IMR-90 (cell line): ENCODE data around the gene DCDC2B. TPM values are rescaled to one million over a fixed set of nuclear protein-coding genes. Genes with fewer than 3 reads are reported as not detected.

ENCODE experiments used
- ATAC-seq: fragments of 200-7000 bp; cut with Tn5 transposase; 2 replicates; pipeline ENCODE4 v1.9.1; 2020; ENCODE audit warnings: low read depth, mild to moderate bottlenecking, moderate library complexity
- BruUV-seq: library from RNA; stranded (reverse); fragments of 400-500 nt; replicated peaks from 2 replicates; lab custom pipeline; 2021; lab: Mats Ljungman, UMichigan
- CTCF ChIA-PET: fragments of 300-600 bp; formaldehyde crosslinking; extraction: SDS; loops from one replicate; lab custom pipeline; 2021; ENCODE audit warnings: antibody characterized with exemption; lab: Yijun Ruan, JAX
- POLR2A ChIA-PET: fragments of 300-600 bp; sonication (Branson Sonifier 250); formaldehyde crosslinking; loops from one replicate; lab custom pipeline; 2022; ENCODE audit warnings: antibody characterized with exemption; ENCODE audit not compliant: unreplicated experiment; lab: Charles Lee
- DNase-seq: peaks from one replicate; pipeline ENCODE4 v3.0.0; 2013
- H2AFZ ChIP-seq: replicated peaks from 2 replicates; pipeline ENCODE3; 2013; ENCODE audit warnings: low read length, mild to moderate bottlenecking; ENCODE audit not compliant: poor library complexity
- H2AK5ac ChIP-seq: 2 replicates; pipeline ENCODE4 v1.6.1; 2013; ENCODE audit warnings: low read depth, low read length, inconsistent platforms
- H2AK9ac ChIP-seq: replicated peaks from 2 replicates; pipeline ENCODE3; 2013; ENCODE audit warnings: mild to moderate bottlenecking, low read depth, low read length, moderate library complexity; ENCODE audit not compliant: poor library complexity
- H2BK120ac ChIP-seq: 2 replicates; pipeline ENCODE4 v1.6.1; 2013; ENCODE audit warnings: low read depth, low read length, inconsistent platforms
- H2BK15ac ChIP-seq: 3 replicates; pipeline ENCODE4 v1.6.1; 2013; ENCODE audit warnings: low read depth, low read length, inconsistent platforms
- H2BK20ac ChIP-seq: 2 replicates; pipeline ENCODE4 v1.6.1; 2013; ENCODE audit warnings: low read depth, mild to moderate bottlenecking, inconsistent platforms, low read length, moderate library complexity
- H2BK5ac ChIP-seq: 2 replicates; pipeline ENCODE4 v1.6.1; 2013; ENCODE audit warnings: mild to moderate bottlenecking, low read depth, low read length, inconsistent platforms; ENCODE audit not compliant: poor library complexity, severe bottlenecking
- H3K14ac ChIP-seq: replicated peaks from 2 replicates; pipeline ENCODE4 v1.6.1; 2013; ENCODE audit warnings: low read depth, low read length, inconsistent platforms
- H3K18ac ChIP-seq: 2 replicates; pipeline ENCODE4 v1.6.1; 2013; ENCODE audit warnings: low read depth, low read length, control low read depth
- H3K23ac ChIP-seq: 2 replicates; pipeline ENCODE4 v1.6.1; 2013; ENCODE audit warnings: low read depth, low read length, inconsistent platforms
- H3K27ac ChIP-seq: 2 replicates; pipeline ENCODE4 v1.5.1; 2013; ENCODE audit warnings: mild to moderate bottlenecking, control low read depth, low read length; ENCODE audit not compliant: insufficient read depth
- H3K27me3 ChIP-seq: 2 replicates; pipeline ENCODE4 v1.6.1; 2013; ENCODE audit warnings: low read length; ENCODE audit not compliant: control insufficient read depth, insufficient read depth
- H3K36me3 ChIP-seq: 2 replicates; pipeline ENCODE4 v1.6.1; 2013; ENCODE audit warnings: low read length, mixed read lengths; ENCODE audit not compliant: control insufficient read depth, insufficient read depth
- H3K4ac ChIP-seq: 2 replicates; pipeline ENCODE4 v1.6.1; 2013; ENCODE audit warnings: low read depth, low read length, inconsistent platforms
- H3K4me1 ChIP-seq: 2 replicates; pipeline ENCODE4 v1.6.1; 2013; ENCODE audit warnings: low read length, mixed read lengths; ENCODE audit not compliant: control insufficient read depth, insufficient read depth
- H3K4me2 ChIP-seq: 2 replicates; pipeline ENCODE4 v1.6.1; 2013; ENCODE audit warnings: low read depth, mild to moderate bottlenecking, control low read depth, low read length, moderate library complexity
- H3K4me3 ChIP-seq: 2 replicates; pipeline ENCODE4 v1.5.1; 2013; ENCODE audit warnings: low read depth, mild to moderate bottlenecking, control low read depth, low read length, moderate library complexity; ENCODE audit not compliant: insufficient read depth
- H3K56ac ChIP-seq: 2 replicates; pipeline ENCODE4 v1.6.1; 2013; ENCODE audit warnings: low read length, inconsistent platforms; ENCODE audit not compliant: insufficient read depth; ENCODE audit errors: extremely low read depth
- H3K79me1 ChIP-seq, 2 experiments: 2 replicates each; pipeline ENCODE4 v1.6.1; 2013; ENCODE audit warnings: low read length in 2 of 2, inconsistent platforms in 1 of 2, low read depth in 1 of 2
- H3K9ac ChIP-seq: 2 replicates; pipeline ENCODE4 v1.6.1; 2013; ENCODE audit warnings: low read depth, low read length, control low read depth
- H3K9me1 ChIP-seq: 2 replicates; pipeline ENCODE4 v1.6.1; 2013; ENCODE audit warnings: low read length, inconsistent platforms; ENCODE audit not compliant: insufficient read depth
- H3K9me3 ChIP-seq: 2 replicates; pipeline ENCODE4 v1.6.1; 2013; ENCODE audit warnings: low read length; ENCODE audit not compliant: control insufficient read depth, insufficient read depth
- H4K20me1 ChIP-seq: 2 replicates; pipeline ENCODE4 v1.6.1; 2013; ENCODE audit warnings: low read length, inconsistent platforms; ENCODE audit not compliant: insufficient read depth
- H4K5ac ChIP-seq: 2 replicates; pipeline ENCODE4 v1.6.1; 2013; ENCODE audit warnings: mild to moderate bottlenecking, low read depth, low read length, control low read depth
- H4K8ac ChIP-seq, 2 experiments: 2 replicates each; pipeline ENCODE4 v1.6.1; 2013; ENCODE audit warnings: low read depth in 2 of 2, low read length in 2 of 2, control low read depth in 1 of 2, inconsistent platforms in 1 of 2
- H4K91ac ChIP-seq: 2 replicates; pipeline ENCODE4 v1.6.1; 2013; ENCODE audit warnings: low read depth, low read length, inconsistent platforms; ENCODE audit not compliant: insufficient read depth
- FOS ChIP-seq: fragments of 150-350 bp; IDR thresholded peaks from 2 replicates; pipeline ENCODE4 v1.6.1; 2016; ENCODE audit warnings: low read depth, low read length
- MAFK ChIP-seq: IDR thresholded peaks from 2 replicates; pipeline ENCODE4 v1.6.1; 2012; ENCODE audit warnings: low read depth, low read length, improper control_type of control experiment
- MAZ ChIP-seq: IDR thresholded peaks from 2 replicates; pipeline ENCODE4 v1.6.1; 2012; ENCODE audit warnings: low read depth, mild to moderate bottlenecking, low read length, improper control_type of control experiment, moderate library complexity, borderline replicate concordance
- MXI1 ChIP-seq: IDR thresholded peaks from 2 replicates; pipeline ENCODE4 v1.6.1; 2012; ENCODE audit warnings: low read depth, mild to moderate bottlenecking, low read length, moderate library complexity, borderline replicate concordance
- RFX5 ChIP-seq: IDR thresholded peaks from 2 replicates; pipeline ENCODE4 v1.8.0; 2012; ENCODE audit warnings: low read depth, mild to moderate bottlenecking, low read length, moderate library complexity
- WGBS, 2 experiments: methylation state at CpG; one replicate each; pipeline versions ENCODE4 v1.1.5 to v1.1.7; 2013; ENCODE audit warnings: missing lambda C conversion rate in 2 of 2; ENCODE audit not compliant: insufficient read length in 1 of 2; ENCODE audit errors: extremely low coverage in 2 of 2; 5-methylcytosine and 5-hydroxymethylcytosine counted together
- dilution Hi-C: fragments of 300-500 bp; cut with HindIII; formaldehyde crosslinking; loops from one replicate; pipeline ENCODE4 v1.14.3; 2018; ENCODE audit warnings: low sequenced_read_pairs; ENCODE audit not compliant: unreplicated experiment
- in situ Hi-C: fragments of 300-500 bp; cut with MboI; formaldehyde crosslinking; loops from 3 replicates; pipeline ENCODE4 v1.14.3; 2019; ENCODE audit warnings: low sequenced_read_pairs, inconsistent platforms, mixed read lengths
- intact Hi-C: fragments of 100-400 bp; cut with micrococcal nuclease; formaldehyde crosslinking; loops from 2 replicates; pipeline ENCODE4 v1.10.0; 2022
- polyA plus RNA-seq, 3 experiments: library from polyadenylated mRNA; depleted of rRNA; stranded (reverse); fragments of >200 nt; gene quantifications; 2 replicates each; pipeline ENCODE4 v1.2.3, GENCODE V29; 2012; ENCODE audit warnings: low replicate concordance in 1 of 3
- total RNA-seq: library from RNA; depleted of rRNA; stranded (reverse); fragments of >200 nt; gene quantifications from 2 replicates; pipeline ENCODE4 v1.2.3, GENCODE V29; 2012
- TF ChIP-seq, protein P1 (sequence below): conservative IDR thresholded peaks from 2 replicates; pipeline ENCODE4 v1.5.1; 2012; ENCODE audit warnings: mild to moderate bottlenecking, low read depth, low read length, improper control_type of control experiment

Gene DCDC2B
- total and polyA plus RNA-seq, 2 of the 4 experiments (the other 2 are of a cell fraction) = not detected

GRCh38 chr1:32170991-32171390 lies 37.9 kb upstream of the DCDC2B start:
- peaks cover 7 to 24% of the 10 kb centered on the region in 2 experiments for H3K79me1 ChIP-seq
- BruUV-seq = no TSS peak
- ChIA-PET POLR2A (no interaction called here), CTCF (no interaction called here)
- no peak overlapping the region for H2BK5ac ChIP-seq
- WGBS, 2 experiments = no CpG with 5 or more reads among the region's 4 CpGs
- H3K9ac ChIP-seq = no peak overlapping the region
- H2BK120ac ChIP-seq = no peak overlapping the region
- H3K56ac ChIP-seq = no peak overlapping the region
- H3K27me3 ChIP-seq = no peaks in the 10 kb centered on the region
- H3K4me1 ChIP-seq = no peaks in the 10 kb centered on the region; the same call in 1 of the 2 replicates
- H3K4me2 ChIP-seq = no peak overlapping the region
- no peak overlapping the region for H4K8ac ChIP-seq
- H2AK5ac ChIP-seq = no peak overlapping the region
- no peak overlapping the region for H2BK15ac ChIP-seq
- H4K20me1 ChIP-seq = no peaks in the 10 kb centered on the region; the same call in 1 of the 2 replicates
- H3K18ac ChIP-seq = no peak overlapping the region
- H3K9me1 ChIP-seq = peaks cover 13% of the 10 kb centered on the region
- no peak for ATAC-seq
- in situ Hi-C loops = no loop called here
- H3K14ac ChIP-seq = no peak overlapping the region
- no peak overlapping the region for H3K27ac ChIP-seq
- H4K91ac ChIP-seq = no peak overlapping the region
- dilution Hi-C loops = no loop called here
- intact Hi-C loops = no loop called here
- DNase-seq = no peak
- H3K23ac ChIP-seq = no peak overlapping the region
- no peaks in the 10 kb centered on the region for H3K9me3 ChIP-seq
- H3K4me3 ChIP-seq = no peak overlapping the region
- TF ChIP-seq MXI1 (no peak), MAFK (no peak), RFX5 (no peak), MAZ (no peak), FOS (no peak)
- TF ChIP-seq, protein P1, sequence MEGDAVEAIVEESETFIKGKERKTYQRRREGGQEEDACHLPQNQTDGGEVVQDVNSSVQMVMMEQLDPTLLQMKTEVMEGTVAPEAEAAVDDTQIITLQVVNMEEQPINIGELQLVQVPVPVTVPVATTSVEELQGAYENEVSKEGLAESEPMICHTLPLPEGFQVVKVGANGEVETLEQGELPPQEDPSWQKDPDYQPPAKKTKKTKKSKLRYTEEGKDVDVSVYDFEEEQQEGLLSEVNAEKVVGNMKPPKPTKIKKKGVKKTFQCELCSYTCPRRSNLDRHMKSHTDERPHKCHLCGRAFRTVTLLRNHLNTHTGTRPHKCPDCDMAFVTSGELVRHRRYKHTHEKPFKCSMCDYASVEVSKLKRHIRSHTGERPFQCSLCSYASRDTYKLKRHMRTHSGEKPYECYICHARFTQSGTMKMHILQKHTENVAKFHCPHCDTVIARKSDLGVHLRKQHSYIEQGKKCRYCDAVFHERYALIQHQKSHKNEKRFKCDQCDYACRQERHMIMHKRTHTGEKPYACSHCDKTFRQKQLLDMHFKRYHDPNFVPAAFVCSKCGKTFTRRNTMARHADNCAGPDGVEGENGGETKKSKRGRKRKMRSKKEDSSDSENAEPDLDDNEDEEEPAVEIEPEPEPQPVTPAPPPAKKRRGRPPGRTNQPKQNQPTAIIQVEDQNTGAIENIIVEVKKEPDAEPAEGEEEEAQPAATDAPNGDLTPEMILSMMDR = no peak
- no peak overlapping the region for H3K4ac ChIP-seq
- no peak overlapping the region for H2AFZ ChIP-seq
- H3K36me3 ChIP-seq = peaks cover 63% of the 10 kb centered on the region
- H4K5ac ChIP-seq = no peak overlapping the region
- no peak overlapping the region for H2AK9ac ChIP-seq
- H2BK20ac ChIP-seq = no peak overlapping the region
